Right lobe of liver (tissue), 6 donors: Measurements from ENCODE around the gene RARG. TPM values are rescaled to one million over a fixed set of nuclear protein-coding genes. Genes with fewer than 3 reads are reported as not detected.

Experiments used
- ATAC-seq, 4 donors: fragments of 200-7000 bp; cut with Tn5 transposase; one replicate each; pipeline ENCODE4 v1.9.1; 2020; ENCODE audit warnings: mild to moderate bottlenecking in 4 of 4, moderate library complexity in 4 of 4
- DNase-seq, 3 donors: peaks; one replicate each; pipeline ENCODE4 v3.0.0-alpha.2; 2020
- H3K27ac ChIP-seq, 3 donors: fragments of 200-600 bp; one replicate each; pipeline ENCODE4 v1.8.0; 2022
- H3K27me3 ChIP-seq, 2 donors: fragments of 200-600 bp; one replicate each; pipeline ENCODE4 v1.8.0; 2022
- H3K36me3 ChIP-seq, 4 donors: fragments of 200-600 bp; sonication (generic) in 1 of 4; one replicate each; pipeline versions ENCODE4 v1.5.1 to v1.8.0; 2017 to 2022; ENCODE audit warnings: control low read depth in 1 of 4
- H3K4me1 ChIP-seq, 4 donors: fragments of 200-600 bp; sonication (generic) in 1 of 4; one replicate each; pipeline versions ENCODE4 v1.5.1 to v1.8.0; 2017 to 2022; ENCODE audit warnings: control low read depth in 1 of 4
- H3K4me3 ChIP-seq, 3 donors: fragments of 200-600 bp; one replicate each; pipeline ENCODE4 v1.8.0; 2022
- H3K9me3 ChIP-seq, 4 donors: fragments of 200-600 bp; sonication (generic) in 1 of 4; one replicate each; pipeline versions ENCODE4 v1.5.1 to v1.8.0; 2017 to 2022; ENCODE audit warnings: control low read depth in 1 of 4
- POLR2A ChIP-seq: fragments of 450-650 bp; IDR thresholded peaks from one replicate; pipeline ENCODE4 v1.6.1; 2017; ENCODE audit warnings: antibody characterized with exemption, mild to moderate bottlenecking
- WGBS: methylation state at CpG from one replicate; pipeline ENCODE4 v1.1.6; 2018; ENCODE audit warnings: low coverage, low lambda C conversion rate; ENCODE audit not compliant: insufficient coverage; ENCODE audit errors: missing lambda C conversion rate; 5-methylcytosine and 5-hydroxymethylcytosine counted together
- intact Hi-C, 2 donors: fragments of 100-400 bp; cut with DNase I; formaldehyde crosslinking; loops; one replicate each; pipeline versions ENCODE4 v1.11.2 to v1.14.1; 2022
- total RNA-seq, 6 experiments: library from RNA; depleted of rRNA in 2 of 6; stranded (reverse); fragments of >200 nt in 2 of 6; fragmentation: NEBNext Ultra II Directional in 3 of 6; extraction: Animal tissue kit (Norgen Biotek cat#: 25700) in 3 of 6; gene quantifications; one replicate each; pipeline versions ENCODE4 v1.1.0 to v1.2.4, GENCODE V29; 2016 to 2023
- TF ChIP-seq, protein P1 (sequence below), 4 donors: fragments of 200-600 bp in 3 of 4; fragments of 450-650 bp in 1 of 4; IDR thresholded peaks; one replicate each; pipeline versions ENCODE4 v1.5.1 to v1.8.0; 2016 to 2022; ENCODE audit warnings: antibody characterized with exemption in 4 of 4, mild to moderate bottlenecking in 2 of 4
- donor health status: DM: no; HTN: yes; CAD: no.
- donor health status: DM: no; HTN: no; CAD: no.
- donor health status: DM: no; HTN: no; CAD: no.
- donor health status: DM: no; HTN: yes; CAD: no.
- donor health status: DM: no; HTN: yes; CAD: no.

The RARG gene
- total RNA-seq, 6 experiments from 2014 or later, result 1.9 to 2.4 (median 2.1) TPM

DNA sequence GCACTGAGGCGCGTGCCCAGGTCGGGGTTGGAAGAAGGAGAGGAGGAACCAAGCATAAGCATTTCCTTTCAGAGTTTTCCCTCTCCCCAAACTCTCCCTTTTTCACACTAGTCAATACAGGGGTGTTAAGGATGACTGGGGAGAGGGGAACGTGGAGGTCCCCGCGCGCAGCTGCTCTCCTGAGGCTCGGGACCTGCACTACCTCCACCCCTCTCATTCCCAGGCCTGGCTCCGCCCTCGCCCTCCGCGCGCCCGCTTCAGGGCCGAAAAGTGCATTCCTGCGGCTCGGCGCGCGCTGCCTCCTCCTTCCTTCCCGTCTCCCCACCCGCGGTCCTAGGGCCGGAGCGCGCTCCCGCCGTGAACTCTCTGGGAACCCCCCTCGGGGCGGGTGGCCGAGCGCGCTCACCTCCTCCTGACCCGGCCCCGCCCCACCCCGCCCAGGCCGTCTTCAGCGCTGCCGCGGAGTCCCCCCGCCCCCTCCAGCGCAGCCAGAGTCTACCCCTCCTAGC, 11.3 kb downstream of the RARG start:
- intact Hi-C loops, result no loop called here
- no peaks in the 10 kb centered on the region for H3K9me3 ChIP-seq
- H3K36me3 ChIP-seq, result no peaks in the 10 kb centered on the region
- peak overlapping the region; percentile 81 to 93 (median 85) for H3K27ac ChIP-seq
- peak; percentile 89 to 93 (median 90) for DNase-seq
- TF ChIP-seq, protein P1, sequence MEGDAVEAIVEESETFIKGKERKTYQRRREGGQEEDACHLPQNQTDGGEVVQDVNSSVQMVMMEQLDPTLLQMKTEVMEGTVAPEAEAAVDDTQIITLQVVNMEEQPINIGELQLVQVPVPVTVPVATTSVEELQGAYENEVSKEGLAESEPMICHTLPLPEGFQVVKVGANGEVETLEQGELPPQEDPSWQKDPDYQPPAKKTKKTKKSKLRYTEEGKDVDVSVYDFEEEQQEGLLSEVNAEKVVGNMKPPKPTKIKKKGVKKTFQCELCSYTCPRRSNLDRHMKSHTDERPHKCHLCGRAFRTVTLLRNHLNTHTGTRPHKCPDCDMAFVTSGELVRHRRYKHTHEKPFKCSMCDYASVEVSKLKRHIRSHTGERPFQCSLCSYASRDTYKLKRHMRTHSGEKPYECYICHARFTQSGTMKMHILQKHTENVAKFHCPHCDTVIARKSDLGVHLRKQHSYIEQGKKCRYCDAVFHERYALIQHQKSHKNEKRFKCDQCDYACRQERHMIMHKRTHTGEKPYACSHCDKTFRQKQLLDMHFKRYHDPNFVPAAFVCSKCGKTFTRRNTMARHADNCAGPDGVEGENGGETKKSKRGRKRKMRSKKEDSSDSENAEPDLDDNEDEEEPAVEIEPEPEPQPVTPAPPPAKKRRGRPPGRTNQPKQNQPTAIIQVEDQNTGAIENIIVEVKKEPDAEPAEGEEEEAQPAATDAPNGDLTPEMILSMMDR (IDR thresholded peaks at IDR 0.05), result no peak
- no peak for TF ChIP-seq POLR2A
- H3K4me3 ChIP-seq, result peak overlapping the region; percentile 49 to 63 (median 57)
- peaks cover 0 to 11% (median 0%) of the 10 kb centered on the region in 4 donors for H3K4me1 ChIP-seq
- peak; percentile 84 to 91 (median 86) for ATAC-seq
- WGBS, result 0% methylated on average over 8 of the region's 42 CpGs
- H3K27me3 ChIP-seq, result no peaks in the 10 kb centered on the region

DNA sequence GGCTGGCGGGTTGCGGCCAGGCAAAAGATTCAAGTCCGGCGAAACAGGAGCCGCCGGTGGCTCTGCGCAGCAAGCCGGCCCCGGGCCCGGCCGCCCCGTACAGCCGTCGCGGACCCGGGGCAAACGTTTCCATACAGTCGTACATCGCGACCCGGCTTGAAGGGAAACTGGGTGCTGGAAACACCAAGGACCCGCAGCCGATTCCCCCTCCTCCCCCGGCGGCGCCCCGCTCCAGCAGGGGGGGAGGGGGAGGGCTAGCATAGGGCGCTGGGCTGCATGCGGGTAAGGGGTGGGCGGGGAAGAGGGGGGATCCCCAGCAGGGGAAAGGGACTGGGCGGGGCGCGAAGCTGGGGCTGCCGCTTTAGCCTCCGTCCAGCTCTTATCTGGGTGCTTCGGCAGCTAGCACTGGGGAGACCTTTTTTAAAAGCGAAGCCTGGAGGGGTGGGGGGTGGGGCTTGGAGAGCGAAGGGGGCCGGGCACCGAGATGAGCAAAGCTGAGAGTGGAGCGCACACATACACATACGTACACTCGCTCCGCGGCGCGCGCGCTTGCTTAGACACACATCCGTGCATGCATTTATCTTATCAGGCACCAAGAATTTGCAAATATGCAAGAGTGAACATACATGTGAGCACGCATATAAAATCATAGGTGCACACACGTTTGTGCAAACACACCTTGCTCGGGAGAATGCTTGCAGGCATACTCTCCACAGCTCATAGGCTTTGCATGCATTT, 11.9 kb downstream of the RARG start:
- TF ChIP-seq POLR2A, result no peak
- TF ChIP-seq, protein P1 (IDR thresholded peaks at IDR 0.05), result no peak
- Histone ChIP-seq H3K27me3 (no peaks in the 10 kb centered on the region), H3K27ac (peak overlapping the region in 2 of 3 donors; percentile 85 to 93), H3K4me3 (peak overlapping the region; percentile 49 to 63 (median 57)), H3K36me3 (no peaks in the 10 kb centered on the region), H3K4me1 (peaks cover 0 to 11% (median 0%) of the 10 kb centered on the region in 4 donors), H3K9me3 (no peaks in the 10 kb centered on the region)
- DNase-seq (peak in 1 of 3 donors; percentile 63), ATAC-seq (peak; percentile 4 to 19 (median 12))
- 21% methylated on average over 8 of the region's 53 CpGs for WGBS
- intact Hi-C loops, result no loop called here

DNA sequence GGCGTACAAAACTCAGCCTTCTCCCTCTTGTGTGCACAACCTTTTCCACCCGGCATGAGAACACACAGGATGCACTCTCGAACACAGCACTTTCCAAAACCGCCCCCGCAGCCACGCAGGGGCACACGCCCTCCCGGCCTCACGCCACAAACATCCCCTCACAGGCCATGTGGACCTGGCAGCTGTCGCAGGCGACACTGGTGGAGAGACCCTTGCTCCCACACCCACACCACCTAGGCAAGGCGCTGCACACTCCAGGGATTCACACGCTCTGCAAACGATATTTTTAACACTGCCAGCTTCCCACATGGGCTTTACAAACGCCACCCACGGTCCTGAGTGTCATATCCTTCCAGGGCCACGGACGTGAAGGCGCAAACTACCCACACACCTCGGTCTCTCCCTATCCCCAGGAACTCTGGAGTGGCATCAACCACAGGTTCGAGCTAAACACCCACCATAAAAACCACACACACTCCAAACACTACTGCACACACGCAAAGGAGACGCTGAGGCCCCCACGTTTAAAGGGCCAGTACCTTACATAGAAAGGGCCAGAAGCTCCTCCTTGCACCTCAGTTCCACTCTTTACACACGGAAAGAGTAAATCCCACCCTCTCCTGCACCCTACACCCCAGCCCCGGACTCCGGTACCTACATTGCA, 12.6 kb downstream of the RARG start:
- TF ChIP-seq, protein P1 (IDR thresholded peaks at IDR 0.05), result no peak
- no peak for TF ChIP-seq POLR2A
- Histone ChIP-seq H3K4me3 (peak overlapping the region; percentile 49 to 63 (median 57)), H3K9me3 (no peaks in the 10 kb centered on the region), H3K27ac (peak overlapping the region in 2 of 3 donors; percentile 85 to 93), H3K36me3 (no peaks in the 10 kb centered on the region), H3K4me1 (peaks cover 0 to 11% (median 0%) of the 10 kb centered on the region in 4 donors), H3K27me3 (no peaks in the 10 kb centered on the region)
- intact Hi-C loops, result no loop called here
- DNase-seq, result no peak
- WGBS, result 39% methylated on average over 20 of the region's 27 CpGs
- ATAC-seq, result no peak

DNA sequence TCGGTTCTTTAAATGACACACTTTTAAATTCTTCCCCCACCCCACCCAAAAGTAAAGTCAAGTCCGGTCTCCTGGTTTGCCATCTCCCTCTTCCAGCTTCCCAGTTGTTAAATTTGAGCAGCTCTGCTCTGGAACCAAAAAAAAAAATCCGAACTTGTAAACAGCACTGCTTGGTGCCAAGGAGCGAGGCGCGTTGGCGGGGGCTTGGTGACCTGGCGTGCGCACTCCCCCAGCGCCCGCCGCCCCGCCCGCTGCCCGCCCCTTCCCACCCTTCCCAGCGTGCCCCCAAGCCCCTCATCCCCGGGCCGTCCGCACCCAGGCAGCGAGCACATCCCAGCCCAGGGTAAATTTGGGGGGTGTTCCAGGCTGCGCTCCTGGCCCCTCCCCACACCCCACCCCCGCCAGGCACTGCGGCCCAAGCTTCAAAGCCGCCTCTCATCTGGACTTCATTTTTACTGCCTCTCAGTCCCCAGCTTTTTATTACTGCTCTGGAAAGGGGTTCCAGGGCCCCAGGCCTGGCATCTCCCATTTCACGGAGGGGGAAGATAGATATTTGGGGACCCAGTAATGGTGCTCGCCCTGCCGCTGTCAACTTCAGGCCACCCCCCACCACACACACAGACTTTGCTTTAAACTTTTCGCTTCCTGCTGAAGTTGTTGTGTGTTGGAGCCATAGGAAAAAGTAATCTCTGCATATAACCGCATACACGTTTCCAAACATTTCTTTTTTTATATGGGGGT, 13.3 kb downstream of the RARG start:
- H3K4me1 ChIP-seq, result peaks cover 0 to 11% (median 0%) of the 10 kb centered on the region in 4 donors
- TF ChIP-seq, protein P1 (IDR thresholded peaks at IDR 0.05), result no peak
- no peak for TF ChIP-seq POLR2A
- peak overlapping the region; percentile 49 to 63 (median 57) for H3K4me3 ChIP-seq
- no peak for ATAC-seq
- DNase-seq, result peak in 1 of 3 donors; percentile 45
- H3K36me3 ChIP-seq, result no peaks in the 10 kb centered on the region
- H3K9me3 ChIP-seq, result no peaks in the 10 kb centered on the region
- peak overlapping the region in 2 of 3 donors; percentile 85 to 93 for H3K27ac ChIP-seq
- intact Hi-C loops, result no loop called here
- WGBS, result 55% methylated on average over 11 of the region's 30 CpGs
- no peaks in the 10 kb centered on the region for H3K27me3 ChIP-seq
